ENCODE data around the gene APOA4.

GRCh38 chr11:116790167-116791001 is 32.7 kb downstream of the APOA4 start:
- TF ChIP-seq, protein P1, sequence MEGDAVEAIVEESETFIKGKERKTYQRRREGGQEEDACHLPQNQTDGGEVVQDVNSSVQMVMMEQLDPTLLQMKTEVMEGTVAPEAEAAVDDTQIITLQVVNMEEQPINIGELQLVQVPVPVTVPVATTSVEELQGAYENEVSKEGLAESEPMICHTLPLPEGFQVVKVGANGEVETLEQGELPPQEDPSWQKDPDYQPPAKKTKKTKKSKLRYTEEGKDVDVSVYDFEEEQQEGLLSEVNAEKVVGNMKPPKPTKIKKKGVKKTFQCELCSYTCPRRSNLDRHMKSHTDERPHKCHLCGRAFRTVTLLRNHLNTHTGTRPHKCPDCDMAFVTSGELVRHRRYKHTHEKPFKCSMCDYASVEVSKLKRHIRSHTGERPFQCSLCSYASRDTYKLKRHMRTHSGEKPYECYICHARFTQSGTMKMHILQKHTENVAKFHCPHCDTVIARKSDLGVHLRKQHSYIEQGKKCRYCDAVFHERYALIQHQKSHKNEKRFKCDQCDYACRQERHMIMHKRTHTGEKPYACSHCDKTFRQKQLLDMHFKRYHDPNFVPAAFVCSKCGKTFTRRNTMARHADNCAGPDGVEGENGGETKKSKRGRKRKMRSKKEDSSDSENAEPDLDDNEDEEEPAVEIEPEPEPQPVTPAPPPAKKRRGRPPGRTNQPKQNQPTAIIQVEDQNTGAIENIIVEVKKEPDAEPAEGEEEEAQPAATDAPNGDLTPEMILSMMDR (IDR thresholded peaks at IDR 0.05) = no peak
- no peak for TF ChIP-seq POLR2A (IDR thresholded peaks at IDR 0.05)
